HCT116 (cell line): ENCODE results near the gene SPRED2. TPM values are rescaled to one million over a fixed set of nuclear protein-coding genes. Genes with fewer than 3 reads are reported as not detected.

Experiments used
- ATAC-seq: fragments of 200-7000 bp; cut with Tn5 transposase; 2 replicates; pipeline ENCODE4 v1.9.1; 2020; ENCODE audit warnings: mild to moderate bottlenecking, moderate library complexity
- BruUV-seq: library from RNA; stranded (reverse); fragments of 400-500 nt; replicated peaks from 2 replicates; lab custom pipeline; 2021; lab: Mats Ljungman, UMichigan
- CTCF ChIA-PET: fragments of 300-600 bp; sonication (Branson Sonifier 250); formaldehyde crosslinking; loops from one replicate; lab custom pipeline; 2021; ENCODE audit warnings: antibody characterized with exemption; lab: Charles Lee
- POLR2A ChIA-PET: fragments of 300-600, 350-600 bp; sonication (Branson Sonifier 250); formaldehyde crosslinking; loops from one replicate; lab custom pipeline; 2021; ENCODE audit warnings: antibody characterized with exemption; lab: Charles Lee
- RAD21 ChIA-PET, 2 experiments: fragments of 300-600 bp; sonication (Branson Sonifier 250); formaldehyde crosslinking; loops; one replicate each; lab custom pipeline; 2023; ENCODE audit warnings: low total read pairs in 2 of 2; ENCODE audit not compliant: uncharacterized antibody in 2 of 2, unreplicated experiment in 2 of 2, low non-redundant PET in 1 of 2; lab: Charles Lee
- DNase-seq: peaks from one replicate; pipeline ENCODE4 v3.0.0-alpha.2; 2010; ENCODE audit warnings: low read depth, low spot score
- H2AFZ ChIP-seq: fragments of 200-600 bp; shearing (Covaris generic), sonication (generic); 2 replicates; pipeline ENCODE4 v1.6.1; 2017; ENCODE audit warnings: low read depth, mixed run types, mixed read lengths, antibody characterized with exemption, low read length; ENCODE audit not compliant: poor library complexity, severe bottlenecking
- H3K27ac ChIP-seq: 2 replicates; pipeline ENCODE4 v1.5.1; 2012; ENCODE audit warnings: low read depth, low read length
- H3K27me3 ChIP-seq: fragments of 200-600 bp; sonication (generic); 2 replicates; pipeline ENCODE4 v1.6.1; 2016; ENCODE audit warnings: mixed run types, low read length, mixed read lengths; ENCODE audit not compliant: insufficient read depth
- H3K36me3 ChIP-seq, 2 experiments: fragments of 200-500 bp in 1 of 2; fragments of 200-600 bp in 1 of 2; sonication (Bioruptor generic) in 1 of 2; sonication (generic) in 1 of 2; 2 replicates each; pipeline versions ENCODE4 v1.5.1 to v1.6.1; 2014 to 2016; ENCODE audit warnings: low read length in 2 of 2, inconsistent platforms in 1 of 2, mixed read lengths in 1 of 2, mixed run types in 1 of 2; ENCODE audit not compliant: insufficient read depth in 2 of 2, control insufficient read depth in 1 of 2
- H3K4me1 ChIP-seq, 2 experiments: fragments of 200-600 bp in 1 of 2; sonication (generic) in 1 of 2; 2 replicates each; pipeline versions ENCODE4 v1.5.1 to v1.6.1; 2012 to 2017; ENCODE audit warnings: low read length in 2 of 2, inconsistent platforms in 1 of 2, mild to moderate bottlenecking in 1 of 2, mixed read lengths in 1 of 2, mixed run types in 1 of 2, moderate library complexity in 1 of 2; ENCODE audit not compliant: insufficient read depth in 2 of 2, control insufficient read depth in 1 of 2
- H3K4me2 ChIP-seq: fragments of 200-600 bp; sonication (generic); 2 replicates; pipeline ENCODE4 v1.6.1; 2017; ENCODE audit warnings: mixed run types, low read length, mixed read lengths
- H3K4me3 ChIP-seq, 2 experiments: fragments of 200-600 bp in 1 of 2; sonication (generic) in 1 of 2; replicated peaks in 1 of 2; 2 replicates each; pipeline ENCODE4 v1.5.1; 2011 to 2016; ENCODE audit warnings: low read length in 2 of 2, control low read depth in 1 of 2, low read depth in 1 of 2, mild to moderate bottlenecking in 1 of 2, mixed read lengths in 1 of 2, mixed run types in 1 of 2
- H3K79me2 ChIP-seq: fragments of 200-600 bp; sonication (generic); 2 replicates; pipeline ENCODE4 v1.6.1; 2017; ENCODE audit warnings: mild to moderate bottlenecking, mixed run types, low read length, moderate library complexity, mixed read lengths; ENCODE audit not compliant: insufficient read depth
- H3K9ac ChIP-seq: fragments of 200-600 bp; sonication (generic); 2 replicates; pipeline ENCODE4 v1.6.1; 2016; ENCODE audit warnings: low read length, mixed read lengths
- H3K9me2 ChIP-seq: fragments of 200-600 bp; sonication (generic), shearing (Covaris generic); 2 replicates; pipeline ENCODE4 v1.6.1; 2017; ENCODE audit warnings: mixed run types, mild to moderate bottlenecking, moderate library complexity; ENCODE audit not compliant: insufficient read depth
- H3K9me3 ChIP-seq, 2 experiments: fragments of 200-500 bp in 1 of 2; fragments of 200-600 bp in 1 of 2; sonication (Bioruptor generic) in 1 of 2; sonication (generic) in 1 of 2; 2 replicates each; pipeline ENCODE4 v1.6.1; 2014 to 2017; ENCODE audit warnings: low read length in 2 of 2, mixed read lengths in 2 of 2, inconsistent platforms in 1 of 2, low read depth in 1 of 2, mild to moderate bottlenecking in 1 of 2, mixed run types in 1 of 2, moderate library complexity in 1 of 2; ENCODE audit not compliant: control insufficient read depth in 1 of 2, insufficient read depth in 1 of 2
- H4K20me1 ChIP-seq: fragments of 200-600 bp; sonication (generic), shearing (Covaris generic); 2 replicates; pipeline ENCODE4 v1.6.1; 2017; ENCODE audit warnings: mixed run types, mild to moderate bottlenecking, moderate library complexity; ENCODE audit not compliant: insufficient read depth
- CEBPB ChIP-seq: IDR thresholded peaks from 2 replicates; pipeline ENCODE4 v1.6.1; 2012; ENCODE audit warnings: low read depth
- ELF1 ChIP-seq: IDR thresholded peaks from 2 replicates; pipeline ENCODE4 v1.6.1; 2012; ENCODE audit warnings: low read depth, borderline replicate concordance
- EZH2phosphoT487 ChIP-seq: fragments of 200-600 bp; IDR thresholded peaks from 2 replicates; pipeline ENCODE4 v1.6.1; 2018; ENCODE audit warnings: antibody characterized with exemption, borderline replicate concordance
- JUND ChIP-seq: IDR thresholded peaks from 2 replicates; pipeline ENCODE4 v1.6.1; 2012
- ZNF274 ChIP-seq: fragments of 200-500 bp; sonication (Bioruptor generic); IDR thresholded peaks from 2 replicates; pipeline ENCODE4 v1.6.1; 2014; ENCODE audit warnings: mild to moderate bottlenecking, low read depth, low read length, inconsistent platforms
- intact Hi-C: fragments of 100-400 bp; cut with micrococcal nuclease; formaldehyde crosslinking; loops from 2 replicates; pipeline ENCODE4 v1.10.0; 2022
- total RNA-seq: library from RNA; stranded (reverse); gene quantifications from one replicate; pipeline ENCODE4 v1.2.1, GENCODE V29; 2021; ENCODE audit not compliant: unreplicated experiment
- TF ChIP-seq, protein P1 (sequence below): IDR thresholded peaks from 2 replicates; pipeline ENCODE4 v1.6.1; 2012; ENCODE audit warnings: low read depth

SPRED2 gene
- total RNA-seq, 1 experiment from 2014 or later: 62.6 TPM

DNA sequence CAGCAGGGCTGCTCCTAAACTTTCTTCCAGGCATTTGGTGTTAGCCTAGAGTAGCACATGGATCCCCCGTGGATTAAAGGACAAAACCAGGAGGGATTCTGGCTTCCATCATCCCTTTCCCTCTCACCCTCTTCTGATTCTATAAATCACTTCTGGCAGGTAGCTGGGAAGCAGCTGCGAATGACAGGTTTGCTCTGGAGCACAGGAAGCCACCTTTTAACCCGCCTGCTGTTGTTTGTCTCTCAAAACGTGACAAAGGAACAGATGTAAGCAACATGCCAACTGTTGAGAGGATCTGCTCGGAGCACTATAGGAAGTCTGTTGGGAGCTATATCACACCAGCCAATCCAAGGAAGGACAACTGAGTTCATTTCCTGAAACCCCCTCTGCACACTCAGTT, 102.9 kb downstream of the SPRED2 start:
- peaks cover 15 to 21% of the 10 kb centered on the region in 2 experiments; a peak in 3 of 4 replicates for H3K36me3 ChIP-seq
- H3K4me3 ChIP-seq: no peak overlapping the region
- no peaks in the 10 kb centered on the region for H3K27me3 ChIP-seq
- ATAC-seq: no peak
- no TSS peak for BruUV-seq
- no peak overlapping the region for H3K27ac ChIP-seq
- ChIA-PET CTCF (no interaction called here), RAD21 (no interaction called here), POLR2A (no interaction called here)
- no peak for TF ChIP-seq EZH2phosphoT487
- TF ChIP-seq, protein P1, sequence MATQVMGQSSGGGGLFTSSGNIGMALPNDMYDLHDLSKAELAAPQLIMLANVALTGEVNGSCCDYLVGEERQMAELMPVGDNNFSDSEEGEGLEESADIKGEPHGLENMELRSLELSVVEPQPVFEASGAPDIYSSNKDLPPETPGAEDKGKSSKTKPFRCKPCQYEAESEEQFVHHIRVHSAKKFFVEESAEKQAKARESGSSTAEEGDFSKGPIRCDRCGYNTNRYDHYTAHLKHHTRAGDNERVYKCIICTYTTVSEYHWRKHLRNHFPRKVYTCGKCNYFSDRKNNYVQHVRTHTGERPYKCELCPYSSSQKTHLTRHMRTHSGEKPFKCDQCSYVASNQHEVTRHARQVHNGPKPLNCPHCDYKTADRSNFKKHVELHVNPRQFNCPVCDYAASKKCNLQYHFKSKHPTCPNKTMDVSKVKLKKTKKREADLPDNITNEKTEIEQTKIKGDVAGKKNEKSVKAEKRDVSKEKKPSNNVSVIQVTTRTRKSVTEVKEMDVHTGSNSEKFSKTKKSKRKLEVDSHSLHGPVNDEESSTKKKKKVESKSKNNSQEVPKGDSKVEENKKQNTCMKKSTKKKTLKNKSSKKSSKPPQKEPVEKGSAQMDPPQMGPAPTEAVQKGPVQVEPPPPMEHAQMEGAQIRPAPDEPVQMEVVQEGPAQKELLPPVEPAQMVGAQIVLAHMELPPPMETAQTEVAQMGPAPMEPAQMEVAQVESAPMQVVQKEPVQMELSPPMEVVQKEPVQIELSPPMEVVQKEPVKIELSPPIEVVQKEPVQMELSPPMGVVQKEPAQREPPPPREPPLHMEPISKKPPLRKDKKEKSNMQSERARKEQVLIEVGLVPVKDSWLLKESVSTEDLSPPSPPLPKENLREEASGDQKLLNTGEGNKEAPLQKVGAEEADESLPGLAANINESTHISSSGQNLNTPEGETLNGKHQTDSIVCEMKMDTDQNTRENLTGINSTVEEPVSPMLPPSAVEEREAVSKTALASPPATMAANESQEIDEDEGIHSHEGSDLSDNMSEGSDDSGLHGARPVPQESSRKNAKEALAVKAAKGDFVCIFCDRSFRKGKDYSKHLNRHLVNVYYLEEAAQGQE: no peak
- no peak for TF ChIP-seq ELF1
- no peak for TF ChIP-seq JUND
- no peaks in the 10 kb centered on the region for H3K79me2 ChIP-seq
- no peaks in the 10 kb centered on the region for H3K9me2 ChIP-seq
- intact Hi-C loops: no loop called here
- DNase-seq: no peak
- H3K9ac ChIP-seq: no peak overlapping the region
- H4K20me1 ChIP-seq: no peaks in the 10 kb centered on the region
- H3K4me2 ChIP-seq: no peak overlapping the region
- no peaks in the 10 kb centered on the region for H3K9me3 ChIP-seq
- H2AFZ ChIP-seq: no peak overlapping the region
- H3K4me1 ChIP-seq: no peaks in the 10 kb centered on the region

DNA sequence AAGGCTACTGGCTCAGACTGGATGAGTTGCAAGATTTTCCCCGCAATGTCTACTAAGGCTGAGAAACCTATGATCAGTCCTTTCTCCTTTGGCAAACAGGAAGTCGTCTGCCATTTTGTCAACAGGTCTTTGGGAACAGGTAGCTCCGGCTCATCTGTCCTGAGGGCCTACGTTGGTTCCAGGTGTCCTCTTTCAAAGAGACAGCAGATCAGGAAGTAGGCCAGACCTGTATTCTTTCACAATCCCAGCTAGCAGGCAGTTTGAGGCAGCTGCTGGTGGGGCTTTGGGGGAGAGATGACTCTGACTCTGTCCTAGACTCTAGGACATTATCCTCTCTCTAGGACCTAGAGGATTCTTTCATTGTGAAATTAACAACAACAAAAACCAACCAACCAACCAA, 106.1 kb downstream of the SPRED2 start:
- peaks cover under 1 to 17% of the 10 kb centered on the region in 2 experiments; a peak in 3 of 4 replicates for H3K4me1 ChIP-seq
- H3K27ac ChIP-seq: no peak overlapping the region
- ChIA-PET POLR2A (no interaction called here), RAD21 (no interaction called here), CTCF (no interaction called here)
- DNase-seq: no peak
- no peaks in the 10 kb centered on the region for H3K9me3 ChIP-seq
- no peak for ATAC-seq
- no peaks in the 10 kb centered on the region for H3K9me2 ChIP-seq
- TF ChIP-seq ZNF274 (no peak), CEBPB (0 out of 2 replicates have a peak, but pooled peaks have one; percentile 31)
- H3K4me3 ChIP-seq: no peak overlapping the region
- no peaks in the 10 kb centered on the region for H3K27me3 ChIP-seq
- H3K9ac ChIP-seq: no peak overlapping the region
- intact Hi-C loops: no loop called here
- H3K79me2 ChIP-seq: no peaks in the 10 kb centered on the region
- H4K20me1 ChIP-seq: no peaks in the 10 kb centered on the region
- H3K36me3 ChIP-seq: peaks cover 9 to 11% of the 10 kb centered on the region in 2 experiments; a peak in 3 of 4 replicates
- BruUV-seq: no TSS peak
- H2AFZ ChIP-seq: no peak overlapping the region
- no peak overlapping the region for H3K4me2 ChIP-seq
